GM19239 (cell line): Measurements from ENCODE around the gene DES.
"Not testable (repeated sequence)": the region's sequence is repeated elsewhere in the genome, so short reads cannot be mapped to it uniquely, and the experiment has no call there.

Source experiments
- DNase-seq: peaks from one replicate; pipeline ENCODE4 v3.0.0; 2011; ENCODE audit warnings: low spot score; ENCODE audit not compliant: insufficient read length
- FAIRE-seq: peaks from 2 replicates; lab custom pipeline; 2011; peaks lifted over from hg19 to GRCh38; lab: Jason Lieb, UNC

Gene DES

GRCh38 chr2:219399716-219400478 is 18.3 kb upstream of the DES start:
- no peak for DNase-seq
- FAIRE-seq = no peak

- FAIRE-seq (no peak), DNase-seq (no peak)
These were observed 17.6 kb upstream of the DES start for GRCh38 chr2:219400562-219400961.

GRCh38 chr2:219401606-219402005 is 16.6 kb upstream of the DES start:
- no peak for FAIRE-seq
- DNase-seq = no peak

GRCh38 chr2:219402665-219403515 is 15.3 kb upstream of the DES start:
- FAIRE-seq (peak; percentile 61), DNase-seq (peak; percentile 61)

- DNase-seq (no peak), FAIRE-seq (no peak)
These were observed 14.3 kb upstream of the DES start for GRCh38 chr2:219403861-219404260.

GRCh38 chr2:219404291-219404910 is 13.8 kb upstream of the DES start:
- no peak for FAIRE-seq

GRCh38 chr2:219404954-219405353 is 13.2 kb upstream of the DES start:
- DNase-seq (no peak), FAIRE-seq (no peak)

More at GRCh38 chr2:219404291-219404910, 13.8 kb upstream of the DES start:
- DNase-seq = no peak

GRCh38 chr2:219405451-219405850 is 12.7 kb upstream of the DES start:
- DNase-seq (no peak), FAIRE-seq (no peak)

- DNase-seq (no peak), FAIRE-seq (no peak)
These were observed 12.0 kb upstream of the DES start for GRCh38 chr2:219405958-219406860.

- DNase-seq (no peak), FAIRE-seq (no peak)
These were observed 11.3 kb upstream of the DES start for GRCh38 chr2:219406861-219407230.

- DNase-seq, FAIRE-seq: not testable (repeated sequence)
These were observed 10.8 kb upstream of the DES start for GRCh38 chr2:219407343-219407742.

GRCh38 chr2:219408204-219408603 is 10.0 kb upstream of the DES start:
- no peak for FAIRE-seq
- no peak for DNase-seq

- DNase-seq (no peak), FAIRE-seq (no peak)
These were observed 9.5 kb upstream of the DES start for GRCh38 chr2:219408631-219409030.

- DNase-seq = no peak
- FAIRE-seq = no peak
These were observed 8.6 kb upstream of the DES start for GRCh38 chr2:219409619-219410018.

GRCh38 chr2:219410390-219410789 is 7.8 kb upstream of the DES start:
- DNase-seq (no peak), FAIRE-seq (no peak)

- DNase-seq = no peak
- no peak for FAIRE-seq
These were observed 3.3 kb upstream of the DES start for GRCh38 chr2:219414857-219415256.

GRCh38 chr2:219415580-219416234 is 2.5 kb upstream of the DES start:
- DNase-seq (no peak), FAIRE-seq (no peak)

- DNase-seq = no peak
- FAIRE-seq = no peak
These were observed 2.0 kb upstream of the DES start for GRCh38 chr2:219416235-219416602.

- no peak for FAIRE-seq
- no peak for DNase-seq
These were observed 1.2 kb upstream of the DES start for GRCh38 chr2:219416938-219417337.

GRCh38 chr2:219417374-219417773 is 803 bp upstream of the DES start:
- DNase-seq (no peak), FAIRE-seq (no peak)
